ENCODE measurements around the gene BTBD19. TPM values are rescaled to one million over a fixed set of nuclear protein-coding genes. Genes with fewer than 3 reads are reported as not detected.

The BTBD19 gene
- polyA plus RNA-seq, 1 donor (not counting 4 experiments of a cell fraction or from before 2014, with no cell fraction given) = 2.9 TPM

GRCh38 chr1:44853201-44853600 is 44.9 kb downstream of the BTBD19 start:
- H2AFZ ChIP-seq (ENCODE audit: control insufficient read depth, low read length) = no peak overlapping the region
- TF ChIP-seq EZH2 (IDR thresholded peaks at IDR 0.05; ENCODE audit: low read length) (no peak), CTCF (optimal IDR thresholded peaks at IDR 0.05 in 1 of 3, IDR thresholded peaks at IDR 0.05 in 1 of 3, conservative IDR thresholded peaks at IDR 0.05 in 1 of 3; ENCODE audit: extremely low read depth in 1 of 3, insufficient read depth in 2 of 3, low read length in 3 of 3) (no peak)
- no peak overlapping the region for H3K9ac ChIP-seq (ENCODE audit: control insufficient read depth, extremely low read depth, insufficient read depth, low read length)
- H3K79me2 ChIP-seq (ENCODE audit: control insufficient read depth, insufficient read depth, low read length) = no peaks in the 10 kb centered on the region
- DNase-seq (ENCODE audit: low read depth, low spot score) (no peak), FAIRE-seq (no peak)
- no peaks in the 10 kb centered on the region for H3K36me3 ChIP-seq (ENCODE audit: control insufficient read depth in 2 of 2, extremely low read depth in 1 of 2, insufficient read depth in 2 of 2, low read length in 2 of 2)
- H3K27me3 ChIP-seq (ENCODE audit: control insufficient read depth, extremely low read depth, insufficient read depth, low read length) = no peaks in the 10 kb centered on the region
- no peaks in the 10 kb centered on the region for H3K9me1 ChIP-seq (ENCODE audit: control insufficient read depth, extremely low read depth, insufficient read depth, low read length)
- H3K4me1 ChIP-seq (ENCODE audit: control insufficient read depth, extremely low read depth, insufficient read depth, low read length) = peaks cover 7% of the 10 kb centered on the region
- dilution Hi-C loops (cut with MboI; ENCODE audit: extremely low pct_ligation_motif_present, low sequenced_read_pairs) = no loop called here
- no peaks in the 10 kb centered on the region for H4K20me1 ChIP-seq (ENCODE audit: control insufficient read depth, extremely low read depth, insufficient read depth, low read length)
- no peak overlapping the region for H3K4me3 ChIP-seq (ENCODE audit: control insufficient read depth in 2 of 3, extremely low read depth in 1 of 3, insufficient read depth in 2 of 3, low read depth in 1 of 3, low read length in 3 of 3)
- no peak overlapping the region for H3K4me2 ChIP-seq (ENCODE audit: control insufficient read depth, extremely low read depth, insufficient read depth, low read depth, low read length)
- no peak overlapping the region for H3K27ac ChIP-seq (ENCODE audit: control insufficient read depth, insufficient read depth, low read length)
- no peaks in the 10 kb centered on the region for H3K9me3 ChIP-seq (ENCODE audit: control insufficient read depth, low read depth, low read length)

- no peaks in the 10 kb centered on the region for H3K9me1 ChIP-seq (ENCODE audit: control insufficient read depth, extremely low read depth, insufficient read depth, low read length)
- H3K27ac ChIP-seq (ENCODE audit: control insufficient read depth, insufficient read depth, low read length) = no peak overlapping the region
- no peak overlapping the region for H3K4me2 ChIP-seq (ENCODE audit: control insufficient read depth, extremely low read depth, insufficient read depth, low read depth, low read length)
- FAIRE-seq (no peak), DNase-seq (ENCODE audit: low read depth, low spot score) (no peak)
- H2AFZ ChIP-seq (ENCODE audit: control insufficient read depth, low read length) = no peak overlapping the region
- H3K9me3 ChIP-seq (ENCODE audit: control insufficient read depth, low read depth, low read length) = no peaks in the 10 kb centered on the region
- dilution Hi-C loops (cut with MboI; ENCODE audit: extremely low pct_ligation_motif_present, low sequenced_read_pairs) = no loop called here
- no peaks in the 10 kb centered on the region for H3K36me3 ChIP-seq (ENCODE audit: control insufficient read depth in 2 of 2, extremely low read depth in 1 of 2, insufficient read depth in 2 of 2, low read length in 2 of 2)
- no peaks in the 10 kb centered on the region for H3K79me2 ChIP-seq (ENCODE audit: control insufficient read depth, insufficient read depth, low read length)
- no peaks in the 10 kb centered on the region for H4K20me1 ChIP-seq (ENCODE audit: control insufficient read depth, extremely low read depth, insufficient read depth, low read length)
- no peak overlapping the region for H3K9ac ChIP-seq (ENCODE audit: control insufficient read depth, extremely low read depth, insufficient read depth, low read length)
- peaks cover 2% of the 10 kb centered on the region for H3K4me1 ChIP-seq (ENCODE audit: control insufficient read depth, extremely low read depth, insufficient read depth, low read length)
- H3K27me3 ChIP-seq (ENCODE audit: control insufficient read depth, extremely low read depth, insufficient read depth, low read length) = no peaks in the 10 kb centered on the region
- H3K4me3 ChIP-seq (ENCODE audit: control insufficient read depth in 2 of 3, extremely low read depth in 1 of 3, insufficient read depth in 2 of 3, low read depth in 1 of 3, low read length in 3 of 3) = no peak overlapping the region
- no peak for TF ChIP-seq CTCF (optimal IDR thresholded peaks at IDR 0.05 in 1 of 3, IDR thresholded peaks at IDR 0.05 in 1 of 3, conservative IDR thresholded peaks at IDR 0.05 in 1 of 3; ENCODE audit: extremely low read depth in 1 of 3, insufficient read depth in 2 of 3, low read length in 3 of 3)
Measured at GRCh38 chr1:44854970-44855369, 46.6 kb downstream of the BTBD19 start.
